ENCODE data around the gene MYPN. TPM values are rescaled to one million over a fixed set of nuclear protein-coding genes. Genes with fewer than 3 reads are reported as not detected.

Gene MYPN
- total RNA-seq, 1 donor: 1.8 TPM

DNA sequence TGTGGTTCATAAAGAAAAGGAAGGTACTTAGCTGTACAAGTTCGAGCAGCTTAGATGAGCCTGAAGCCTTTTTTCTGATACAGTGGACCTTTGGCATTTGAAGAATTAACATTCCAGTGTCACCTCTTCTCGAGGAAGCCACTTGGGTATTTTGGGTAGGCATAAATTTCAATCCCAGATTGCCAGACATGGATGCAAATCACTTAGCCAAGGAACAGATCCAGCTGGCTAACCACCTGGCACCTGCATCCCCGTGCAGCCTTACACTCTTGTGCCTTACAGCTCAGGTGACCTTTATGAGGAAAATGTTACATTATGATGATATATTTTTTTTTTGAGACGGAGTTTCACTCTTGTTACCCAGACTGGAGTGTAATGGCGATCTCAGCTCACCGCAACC, 138.6 kb downstream of the MYPN start:
- H3K27me3 ChIP-seq (ENCODE audit: insufficient read depth, low read length): peaks cover 4% of the 10 kb centered on the region
- H3K4me2 ChIP-seq (ENCODE audit: insufficient read depth, low read length): no peak overlapping the region
- no peaks in the 10 kb centered on the region for H3K4me1 ChIP-seq (ENCODE audit: insufficient read depth, low read length)
- no peak overlapping the region for H3K4me3 ChIP-seq (ENCODE audit: insufficient read depth, low read length)
- no peaks in the 10 kb centered on the region for H4K20me1 ChIP-seq (ENCODE audit: insufficient read depth, low read length)
- no peaks in the 10 kb centered on the region for H3K9me3 ChIP-seq (ENCODE audit: low read depth, low read length)
- H3K36me3 ChIP-seq (ENCODE audit: insufficient read depth, low read length): no peaks in the 10 kb centered on the region
- TF ChIP-seq, protein P1, sequence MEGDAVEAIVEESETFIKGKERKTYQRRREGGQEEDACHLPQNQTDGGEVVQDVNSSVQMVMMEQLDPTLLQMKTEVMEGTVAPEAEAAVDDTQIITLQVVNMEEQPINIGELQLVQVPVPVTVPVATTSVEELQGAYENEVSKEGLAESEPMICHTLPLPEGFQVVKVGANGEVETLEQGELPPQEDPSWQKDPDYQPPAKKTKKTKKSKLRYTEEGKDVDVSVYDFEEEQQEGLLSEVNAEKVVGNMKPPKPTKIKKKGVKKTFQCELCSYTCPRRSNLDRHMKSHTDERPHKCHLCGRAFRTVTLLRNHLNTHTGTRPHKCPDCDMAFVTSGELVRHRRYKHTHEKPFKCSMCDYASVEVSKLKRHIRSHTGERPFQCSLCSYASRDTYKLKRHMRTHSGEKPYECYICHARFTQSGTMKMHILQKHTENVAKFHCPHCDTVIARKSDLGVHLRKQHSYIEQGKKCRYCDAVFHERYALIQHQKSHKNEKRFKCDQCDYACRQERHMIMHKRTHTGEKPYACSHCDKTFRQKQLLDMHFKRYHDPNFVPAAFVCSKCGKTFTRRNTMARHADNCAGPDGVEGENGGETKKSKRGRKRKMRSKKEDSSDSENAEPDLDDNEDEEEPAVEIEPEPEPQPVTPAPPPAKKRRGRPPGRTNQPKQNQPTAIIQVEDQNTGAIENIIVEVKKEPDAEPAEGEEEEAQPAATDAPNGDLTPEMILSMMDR (IDR thresholded peaks at IDR 0.05; ENCODE audit: extremely low read depth, low read depth, low read length): no peak
- H3K27ac ChIP-seq (ENCODE audit: low read depth, low read length): no peak overlapping the region
- no peak overlapping the region for H2AFZ ChIP-seq (ENCODE audit: low read length)
- DNase-seq (ENCODE audit: insufficient read length, low spot score, missing footprints): no peak
- no peaks in the 10 kb centered on the region for H3K79me2 ChIP-seq (ENCODE audit: insufficient read depth, low read length)

DNA sequence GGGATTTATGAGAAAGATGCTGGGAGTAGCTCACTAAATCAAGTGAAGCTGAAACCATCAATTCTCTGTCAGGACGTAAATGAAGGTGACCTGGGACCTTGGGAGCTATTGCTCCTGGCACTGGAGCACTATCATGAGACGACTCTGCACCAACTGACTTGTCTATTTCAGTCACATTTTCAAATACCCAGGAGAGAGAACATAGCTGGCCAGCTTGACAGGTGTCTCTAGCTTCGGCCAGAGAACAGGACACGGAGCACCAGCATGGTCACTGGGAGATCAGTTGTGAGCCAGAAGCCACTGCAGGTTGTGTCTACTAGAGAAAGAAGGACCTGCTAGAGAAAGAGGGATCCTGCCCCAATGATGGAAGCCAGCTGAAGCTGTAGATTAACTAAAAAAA, 140.0 kb downstream of the MYPN start:
- H3K9me3 ChIP-seq (ENCODE audit: low read depth, low read length): no peaks in the 10 kb centered on the region
- DNase-seq (ENCODE audit: insufficient read length, low spot score, missing footprints): no peak

GRCh38 chr10:68251151-68251550, 141.9 kb downstream of the MYPN start:
- TF ChIP-seq, protein P1 (IDR thresholded peaks at IDR 0.05; ENCODE audit: extremely low read depth, low read depth, low read length): no peak
- Histone ChIP-seq H3K36me3 (ENCODE audit: insufficient read depth, low read length) (no peaks in the 10 kb centered on the region), H3K4me3 (ENCODE audit: insufficient read depth, low read length) (no peak overlapping the region), H3K27ac (ENCODE audit: low read depth, low read length) (no peak overlapping the region), H3K4me2 (ENCODE audit: insufficient read depth, low read length) (no peak overlapping the region), H4K20me1 (ENCODE audit: insufficient read depth, low read length) (no peaks in the 10 kb centered on the region), H3K9me3 (ENCODE audit: low read depth, low read length) (no peaks in the 10 kb centered on the region), H3K27me3 (ENCODE audit: insufficient read depth, low read length) (peaks cover 10% of the 10 kb centered on the region), H2AFZ (ENCODE audit: low read length) (no peak overlapping the region), H3K79me2 (ENCODE audit: insufficient read depth, low read length) (no peaks in the 10 kb centered on the region), H3K4me1 (ENCODE audit: insufficient read depth, low read length) (no peaks in the 10 kb centered on the region)
- no peak for DNase-seq (ENCODE audit: insufficient read length, low spot score, missing footprints)

More for the DNA sequence above, 140.0 kb downstream of the MYPN start:
- TF ChIP-seq, protein P1 (IDR thresholded peaks at IDR 0.05; ENCODE audit: extremely low read depth, low read depth, low read length): no peak
- Histone ChIP-seq H3K27ac (ENCODE audit: low read depth, low read length) (no peak overlapping the region), H4K20me1 (ENCODE audit: insufficient read depth, low read length) (no peaks in the 10 kb centered on the region), H3K27me3 (ENCODE audit: insufficient read depth, low read length) (peaks cover 10% of the 10 kb centered on the region), H2AFZ (ENCODE audit: low read length) (no peak overlapping the region), H3K4me1 (ENCODE audit: insufficient read depth, low read length) (no peaks in the 10 kb centered on the region), H3K79me2 (ENCODE audit: insufficient read depth, low read length) (no peaks in the 10 kb centered on the region), H3K36me3 (ENCODE audit: insufficient read depth, low read length) (no peaks in the 10 kb centered on the region), H3K4me3 (ENCODE audit: insufficient read depth, low read length) (no peak overlapping the region), H3K4me2 (ENCODE audit: insufficient read depth, low read length) (no peak overlapping the region)

- no peaks in the 10 kb centered on the region for H3K36me3 ChIP-seq (ENCODE audit: insufficient read depth, low read length)
- H3K27me3 ChIP-seq (ENCODE audit: insufficient read depth, low read length): peaks cover 10% of the 10 kb centered on the region
- H3K4me2 ChIP-seq (ENCODE audit: insufficient read depth, low read length): no peak overlapping the region
- H3K4me3 ChIP-seq (ENCODE audit: insufficient read depth, low read length): no peak overlapping the region
- no peaks in the 10 kb centered on the region for H3K4me1 ChIP-seq (ENCODE audit: insufficient read depth, low read length)
- no peak for DNase-seq (ENCODE audit: insufficient read length, low spot score, missing footprints)
- no peak overlapping the region for H3K27ac ChIP-seq (ENCODE audit: low read depth, low read length)
- H4K20me1 ChIP-seq (ENCODE audit: insufficient read depth, low read length): no peaks in the 10 kb centered on the region
- H3K9me3 ChIP-seq (ENCODE audit: low read depth, low read length): no peaks in the 10 kb centered on the region
- TF ChIP-seq, protein P1 (IDR thresholded peaks at IDR 0.05; ENCODE audit: extremely low read depth, low read depth, low read length): no peak
- no peaks in the 10 kb centered on the region for H3K79me2 ChIP-seq (ENCODE audit: insufficient read depth, low read length)
- no peak overlapping the region for H2AFZ ChIP-seq (ENCODE audit: low read length)
Observed at GRCh38 chr10:68251625-68252495, 142.6 kb downstream of the MYPN start.
